Type B pancreatic cell (in vitro differentiated cells): ENCODE data around the gene ANK3. TPM values are rescaled to one million over a fixed set of nuclear protein-coding genes. Genes with fewer than 3 reads are reported as not detected.

ENCODE experiments used
- DNase-seq: peaks from one replicate; pipeline ENCODE4 v3.0.0; 2021; ENCODE audit warnings: mixed read lengths; ENCODE audit not compliant: unreplicated experiment; ENCODE audit errors: extremely low spot score
- H3K27ac Mint-ChIP-seq: 2 replicates; pipeline ENCODE4 v1.8.0; 2021; ENCODE audit warnings: mild to moderate bottlenecking, mixed read lengths
- H3K27me3 Mint-ChIP-seq: 2 replicates; pipeline ENCODE4 v1.8.0; 2021; ENCODE audit warnings: mixed read lengths
- H3K36me3 Mint-ChIP-seq: 2 replicates; pipeline ENCODE4 v1.8.0; 2021; ENCODE audit warnings: mixed read lengths
- H3K4me1 Mint-ChIP-seq: one replicate; pipeline ENCODE4 v1.8.0; 2021; ENCODE audit warnings: mixed read lengths; ENCODE audit not compliant: unreplicated experiment
- H3K4me3 Mint-ChIP-seq: 2 replicates; pipeline ENCODE4 v1.8.0; 2021; ENCODE audit warnings: mild to moderate bottlenecking, mixed read lengths
- H3K9me3 Mint-ChIP-seq: 2 replicates; pipeline ENCODE4 v1.8.0; 2021; ENCODE audit warnings: mixed read lengths
- CTCF ChIP-seq: fragments of 200-600 bp; sonication (generic); conservative IDR thresholded peaks from 2 replicates; pipeline ENCODE4 v1.5.0; 2021; ENCODE audit warnings: antibody characterized with exemption, mild to moderate bottlenecking
- total RNA-seq: library from RNA; stranded (reverse); gene quantifications from 2 replicates; pipeline ENCODE4 v1.2.1, GENCODE V29; 2021; ENCODE audit warnings: low replicate concordance

The ANK3 gene
- total RNA-seq, 1 donor from 2014 or later, result 90.2 TPM

GRCh38 chr10:60377955-60378354 is 11.7 kb downstream of the ANK3 start:
- Mint-ChIP-seq H3K4me3 (no peak overlapping the region), H3K9me3 (no peaks in the 10 kb centered on the region)
- no peak for DNase-seq

GRCh38 chr10:60377042-60377352 is 12.7 kb downstream of the ANK3 start:
- no peaks in the 10 kb centered on the region for H3K27me3 Mint-ChIP-seq
- DNase-seq, result no peak
- H3K36me3 Mint-ChIP-seq, result no peaks in the 10 kb centered on the region
- no peak for TF ChIP-seq CTCF
- H3K9me3 Mint-ChIP-seq, result no peaks in the 10 kb centered on the region
- H3K4me1 Mint-ChIP-seq, result no peaks in the 10 kb centered on the region
- H3K4me3 Mint-ChIP-seq, result no peak overlapping the region
- no peak overlapping the region for H3K27ac Mint-ChIP-seq

More at GRCh38 chr10:60377955-60378354, 11.7 kb downstream of the ANK3 start:
- TF ChIP-seq CTCF, result no peak
- no peaks in the 10 kb centered on the region for H3K27me3 Mint-ChIP-seq
- no peak overlapping the region for H3K27ac Mint-ChIP-seq
- H3K4me1 Mint-ChIP-seq, result no peaks in the 10 kb centered on the region
- no peaks in the 10 kb centered on the region for H3K36me3 Mint-ChIP-seq

- no peak overlapping the region for H3K27ac Mint-ChIP-seq
Measured at GRCh38 chr10:60376221-60377041, 13.2 kb downstream of the ANK3 start.

GRCh38 chr10:60375293-60376004 is 14.2 kb downstream of the ANK3 start:
- Mint-ChIP-seq H3K4me1 (no peaks in the 10 kb centered on the region), H3K27ac (no peak overlapping the region), H3K9me3 (no peaks in the 10 kb centered on the region), H3K4me3 (no peak overlapping the region), H3K27me3 (no peaks in the 10 kb centered on the region), H3K36me3 (no peaks in the 10 kb centered on the region)
- no peak for DNase-seq
- no peak for TF ChIP-seq CTCF

More at GRCh38 chr10:60376221-60377041, 13.2 kb downstream of the ANK3 start:
- Mint-ChIP-seq H3K4me3 (no peak overlapping the region), H3K9me3 (no peaks in the 10 kb centered on the region), H3K36me3 (no peaks in the 10 kb centered on the region), H3K4me1 (no peaks in the 10 kb centered on the region), H3K27me3 (no peaks in the 10 kb centered on the region)
- DNase-seq, result no peak
- no peak for TF ChIP-seq CTCF

- Mint-ChIP-seq H3K36me3 (no peaks in the 10 kb centered on the region), H3K27me3 (no peaks in the 10 kb centered on the region), H3K27ac (no peak overlapping the region), H3K4me1 (no peaks in the 10 kb centered on the region), H3K4me3 (no peak overlapping the region), H3K9me3 (no peaks in the 10 kb centered on the region)
- no peak for DNase-seq
- no peak for TF ChIP-seq CTCF
Measured at GRCh38 chr10:60374836-60375235, 14.8 kb downstream of the ANK3 start.
